GM19372 (cell line): ENCODE measurements around the gene ITGA11.

ENCODE experiments used
- ATAC-seq: cut with Tn5 transposase; IDR thresholded peaks from one replicate; pipeline ENCODE4 v1.9.1; 2021; ENCODE audit warnings: mild to moderate bottlenecking, low read depth, moderate library complexity; ENCODE audit not compliant: unreplicated experiment

ITGA11 gene

GRCh38 chr15:68379058-68379758, 52.8 kb downstream of the ITGA11 start:
- no peak for ATAC-seq

DNA sequence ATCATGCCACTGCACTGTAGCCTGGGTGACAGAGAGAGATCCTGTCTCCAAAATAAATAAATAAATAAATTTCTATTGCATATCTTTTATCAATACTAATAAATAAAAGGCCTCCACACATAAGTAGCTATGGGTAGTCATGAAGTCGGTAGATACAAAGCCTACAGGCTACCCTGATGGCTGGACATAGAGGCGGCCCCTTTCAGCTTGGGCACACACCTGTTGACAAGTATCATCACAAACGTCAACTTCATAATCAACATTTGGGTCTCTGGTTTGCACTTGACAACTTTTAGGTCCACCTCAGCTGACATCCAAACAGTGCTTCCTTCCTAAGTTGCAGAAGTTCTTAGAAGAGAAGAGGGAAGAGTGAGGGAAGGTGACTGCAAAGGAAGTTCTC, 53.4 kb downstream of the ITGA11 start:
- no peak for ATAC-seq

GRCh38 chr15:68377766-68378165, 54.2 kb downstream of the ITGA11 start:
- no peak for ATAC-seq

- no peak for ATAC-seq
These were observed 55.4 kb downstream of the ITGA11 start for GRCh38 chr15:68376447-68377060.

DNA sequence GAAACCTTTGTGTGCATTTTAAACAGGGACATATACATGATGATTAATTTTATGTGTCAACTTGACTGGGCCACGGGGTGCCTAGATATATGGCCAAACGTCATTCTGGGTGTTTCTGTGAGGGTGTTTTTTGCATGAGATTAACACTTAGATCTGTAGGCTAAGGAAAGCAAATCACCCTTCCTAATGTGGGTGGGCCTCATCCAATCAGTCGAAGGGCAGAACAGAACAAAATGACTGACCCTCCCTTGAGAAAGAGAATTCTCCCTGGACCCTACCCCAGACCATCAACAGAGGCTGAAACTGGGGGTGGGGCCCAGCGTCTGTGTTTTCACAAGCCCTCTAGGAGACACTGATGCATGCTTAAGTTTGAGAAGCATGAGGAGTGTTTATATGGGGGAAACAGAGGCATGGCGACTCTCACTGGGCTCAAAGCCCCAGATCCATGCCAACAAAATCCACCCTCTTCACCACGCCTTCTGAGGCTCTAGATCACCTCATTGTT, 56.2 kb downstream of the ITGA11 start:
- ATAC-seq: no peak

DNA sequence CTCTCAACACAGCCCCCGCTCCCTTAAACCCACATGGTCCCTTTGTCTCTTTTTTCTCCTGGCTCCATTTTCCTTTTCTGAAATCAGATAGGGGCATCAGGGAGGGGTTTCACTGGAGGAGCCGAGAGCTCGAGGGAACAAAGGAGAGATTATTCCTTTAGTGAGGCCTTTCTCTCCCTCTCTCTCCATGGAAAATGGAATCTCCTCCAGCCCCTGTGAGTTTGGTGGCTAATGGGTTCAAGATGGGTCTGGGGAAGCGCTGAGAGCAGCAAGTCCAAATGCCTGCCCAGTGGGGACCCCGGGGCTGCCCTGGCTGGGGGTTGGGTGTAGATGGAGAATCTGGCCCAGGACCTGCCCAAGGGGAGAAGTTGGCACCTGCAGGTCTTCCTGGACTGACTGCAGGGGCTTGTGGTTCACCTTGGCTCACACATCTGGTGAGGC, 56.8 kb downstream of the ITGA11 start:
- no peak for ATAC-seq

DNA sequence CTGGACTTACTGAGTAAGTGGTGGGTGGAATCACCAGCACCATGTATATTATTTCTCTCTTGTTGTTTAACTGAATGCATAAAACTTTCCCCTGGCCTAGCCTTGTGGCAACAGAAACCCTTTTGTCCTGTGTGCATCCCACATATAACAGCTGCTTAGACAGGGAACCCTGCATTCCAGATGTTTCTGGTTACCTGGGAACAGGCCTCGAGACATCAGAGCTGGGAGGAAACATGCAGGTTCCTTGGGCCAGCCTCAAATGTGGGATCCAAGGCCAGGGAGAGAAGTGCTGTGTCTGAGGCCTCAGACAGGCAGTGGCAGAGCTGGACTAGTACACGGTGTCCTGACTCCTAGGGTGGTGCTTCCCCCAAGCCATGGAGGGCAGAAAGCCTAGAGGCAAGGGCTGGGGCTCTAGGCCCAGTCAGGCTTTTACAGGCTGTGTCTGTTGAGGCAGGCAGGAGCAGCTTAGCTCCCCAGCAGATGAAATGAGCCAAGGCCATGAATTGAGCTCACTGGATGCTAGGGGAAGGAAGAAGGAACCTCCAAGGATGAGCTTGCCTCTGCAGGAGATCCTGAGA, 57.7 kb downstream of the ITGA11 start:
- ATAC-seq: no peak

- no peak for ATAC-seq
These were observed 58.9 kb downstream of the ITGA11 start for GRCh38 chr15:68373028-68373427.

DNA sequence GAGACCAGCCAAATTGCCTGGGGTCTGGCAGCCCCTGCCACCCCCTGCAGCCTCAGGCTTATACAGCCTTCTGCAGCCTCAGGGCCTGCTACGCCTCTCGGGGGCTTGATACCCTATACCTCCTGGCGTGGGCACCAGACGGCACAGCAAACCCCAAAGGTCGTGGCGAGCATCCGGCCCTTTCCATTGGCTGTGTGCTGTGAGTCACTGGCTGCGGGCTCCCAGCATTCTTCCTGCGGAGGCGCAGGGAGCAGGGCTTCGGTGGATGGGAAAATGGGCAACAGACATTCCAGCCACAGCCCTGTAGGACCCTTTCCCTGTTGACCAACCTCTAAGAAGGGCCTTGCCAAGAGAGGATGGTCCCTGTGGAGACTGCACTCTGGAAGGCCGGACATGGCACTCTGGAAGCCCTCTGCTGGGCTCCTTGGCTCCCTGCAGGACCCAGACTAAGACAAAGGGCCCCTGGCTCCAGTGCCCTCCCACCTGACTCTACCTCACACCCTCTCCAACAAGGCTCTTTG, 59.6 kb downstream of the ITGA11 start:
- no peak for ATAC-seq

GRCh38 chr15:68371851-68372250, 60.1 kb downstream of the ITGA11 start:
- no peak for ATAC-seq

GRCh38 chr15:68371160-68371559, 60.8 kb downstream of the ITGA11 start:
- no peak for ATAC-seq

DNA sequence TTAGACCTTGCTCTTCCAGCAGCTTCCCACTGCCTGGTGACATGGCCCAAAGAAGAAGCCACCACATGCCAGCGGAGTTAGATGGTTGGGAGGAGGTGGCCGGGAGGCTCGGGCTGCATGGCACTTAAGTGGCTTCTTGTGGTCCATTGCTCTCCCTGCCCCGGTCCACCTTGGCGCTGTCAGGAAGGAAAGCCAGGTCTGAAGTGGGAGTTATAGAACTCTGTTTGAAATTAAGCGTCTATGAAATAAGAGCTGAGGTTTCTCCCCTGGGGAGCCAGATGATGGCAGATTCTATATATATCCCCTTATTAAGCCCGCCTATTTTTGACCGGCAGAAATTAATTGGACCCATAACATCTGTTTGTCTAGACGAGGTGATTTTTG, 61.2 kb downstream of the ITGA11 start:
- no peak for ATAC-seq

DNA sequence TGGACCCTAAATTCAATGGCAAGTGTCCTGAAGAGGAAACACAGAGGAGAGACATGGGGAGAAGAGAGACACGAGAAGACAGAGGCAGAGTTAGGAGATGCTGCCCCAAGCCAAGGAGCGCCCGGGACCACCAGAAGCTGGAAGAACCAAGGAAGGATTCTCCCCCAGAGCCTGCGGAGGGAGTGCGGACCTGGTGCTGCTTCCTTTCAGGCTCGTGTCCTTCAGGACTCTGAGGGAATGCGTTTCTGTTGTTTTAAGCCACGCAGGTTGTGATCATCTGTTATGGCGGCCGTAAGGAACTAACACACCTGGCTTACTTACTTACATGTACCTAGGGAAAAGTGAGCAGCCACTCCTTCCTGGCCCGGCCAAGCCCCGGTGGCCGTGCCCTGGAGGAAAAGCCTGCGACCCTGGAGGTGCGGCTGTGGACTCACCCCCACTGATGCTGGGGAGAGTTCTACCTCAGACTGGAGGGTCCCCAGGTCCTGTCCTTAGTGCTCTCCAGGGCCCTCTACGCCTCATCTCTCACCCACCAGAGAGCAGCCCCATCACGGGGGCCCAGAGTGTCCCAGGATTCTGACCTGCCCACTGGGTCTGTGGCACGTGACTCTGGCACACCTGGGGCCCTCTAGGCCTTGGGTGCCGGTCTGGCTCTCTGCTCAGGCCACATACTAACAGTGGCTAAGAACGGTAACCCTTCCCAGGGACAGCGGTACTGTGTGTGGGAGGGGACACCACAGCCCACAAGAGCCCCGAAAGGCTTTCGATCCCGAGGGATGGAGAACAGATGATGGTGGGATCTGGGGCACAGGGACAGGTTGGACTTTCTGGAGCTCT, 61.8 kb downstream of the ITGA11 start:
- no peak for ATAC-seq

DNA sequence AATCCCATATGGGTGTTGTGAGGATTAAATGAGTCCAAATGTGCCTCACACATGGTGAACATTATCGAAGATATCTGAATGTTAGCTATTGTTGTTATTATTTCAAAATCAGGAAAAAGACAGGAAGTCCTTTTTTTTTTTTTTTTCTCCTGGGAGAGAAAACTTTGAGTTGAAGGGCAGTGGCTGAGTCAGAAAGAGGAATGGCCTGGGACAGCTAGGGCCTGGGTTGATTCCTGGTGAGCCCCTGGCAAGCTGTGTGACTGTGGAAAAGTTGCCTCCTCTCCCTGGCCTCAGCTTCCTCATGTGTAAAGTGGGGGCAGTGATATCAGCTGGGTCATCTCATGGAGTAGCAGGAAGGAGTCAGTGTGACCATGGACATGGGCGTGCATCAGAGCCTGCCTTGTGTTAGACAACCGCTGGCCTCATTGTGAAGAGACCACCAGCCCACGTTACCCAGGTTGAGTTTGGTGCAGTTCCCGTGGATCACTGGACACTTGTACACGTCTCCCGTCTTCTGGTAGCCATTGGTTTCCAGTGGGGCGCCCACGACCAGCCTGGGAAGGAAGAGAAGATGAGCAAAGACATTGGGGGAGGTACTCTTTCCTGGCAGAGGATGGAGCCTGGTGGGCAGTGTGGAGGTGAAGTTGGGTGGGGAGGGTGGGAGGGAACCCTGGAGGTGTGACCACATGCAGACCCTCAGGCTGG, 63.1 kb downstream of the ITGA11 start:
- no peak for ATAC-seq

GRCh38 chr15:68367992-68368391, 64.0 kb downstream of the ITGA11 start:
- ATAC-seq: no peak

- no peak for ATAC-seq
These were observed 64.7 kb downstream of the ITGA11 start for GRCh38 chr15:68367226-68367625.

DNA sequence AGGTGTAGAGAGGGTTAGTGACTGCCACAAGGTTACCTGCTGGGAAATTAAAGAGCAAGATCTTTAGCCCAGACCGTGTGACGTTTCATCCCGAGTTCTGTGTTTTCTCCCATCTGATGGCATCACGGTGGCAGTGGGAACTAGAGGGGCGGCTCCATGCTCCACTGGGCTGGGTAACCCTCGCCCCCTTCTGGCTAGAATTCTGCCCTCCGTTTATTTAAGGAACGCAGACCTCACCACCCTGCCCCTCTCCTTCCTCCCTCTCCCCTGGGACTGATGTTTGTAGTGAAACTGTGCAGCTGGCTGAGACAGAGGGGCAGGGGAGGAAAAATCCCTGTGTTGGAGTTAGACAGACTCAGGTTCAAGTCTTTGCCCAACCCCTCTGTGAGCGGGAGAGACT, 65.6 kb downstream of the ITGA11 start:
- ATAC-seq: no peak

DNA sequence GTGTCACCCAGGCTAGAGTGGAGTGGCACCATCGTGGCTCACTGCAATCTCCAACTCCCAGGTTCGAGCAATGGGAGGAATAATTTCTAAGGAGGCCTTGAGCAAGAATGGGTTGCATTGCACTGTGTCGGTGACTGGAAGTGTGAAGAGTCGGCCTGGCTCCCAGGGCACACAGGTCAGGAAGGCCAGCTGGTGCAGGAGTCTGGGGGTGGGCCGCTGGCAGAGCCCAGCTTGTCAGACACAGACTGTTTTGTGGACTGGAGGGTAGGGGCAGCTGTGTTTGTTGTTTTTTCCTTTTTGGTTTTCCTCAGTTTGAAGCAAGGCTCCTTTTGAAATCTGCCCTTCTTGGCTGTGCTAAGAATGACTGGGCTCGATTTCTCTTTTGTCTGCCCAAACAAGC, 66.2 kb downstream of the ITGA11 start:
- ATAC-seq: no peak

- no peak for ATAC-seq
These were observed 66.7 kb downstream of the ITGA11 start for GRCh38 chr15:68365140-68365745.

- no peak for ATAC-seq
These were observed 67.3 kb downstream of the ITGA11 start for GRCh38 chr15:68364660-68365035.
